HG03280 (cell line): Measurements from ENCODE around the gene ETFDH.
A peak's percentile ranks its signal among the peaks of the same experiment; 100 is the strongest.
"Not testable (repeated sequence)": the region's sequence is repeated elsewhere in the genome, so short reads cannot be mapped to it uniquely, and the experiment has no call there.

ENCODE experiments used
- ATAC-seq: cut with Tn5 transposase; IDR thresholded peaks from one replicate; pipeline ENCODE4 v1.9.1; 2021; ENCODE audit warnings: mild to moderate bottlenecking, moderate library complexity; ENCODE audit not compliant: unreplicated experiment

Gene ETFDH

GRCh38 chr4:158676076-158676475 lies 4.0 kb downstream of the ETFDH start:
- no peak for ATAC-seq

GRCh38 chr4:158678767-158679166 lies 6.7 kb downstream of the ETFDH start:
- no peak for ATAC-seq

GRCh38 chr4:158681629-158682028 lies 9.5 kb downstream of the ETFDH start:
- no peak for ATAC-seq

GRCh38 chr4:158682066-158682465 lies 10.0 kb downstream of the ETFDH start:
- no peak for ATAC-seq

GRCh38 chr4:158688813-158689212 lies 16.7 kb downstream of the ETFDH start:
- no peak for ATAC-seq

GRCh38 chr4:158704274-158704673 lies 32.2 kb downstream of the ETFDH start:
- ATAC-seq, result no peak

- no peak for ATAC-seq
These were observed 38.7 kb downstream of the ETFDH start for GRCh38 chr4:158710814-158711213.

- not testable (repeated sequence) for ATAC-seq
These were observed 40.5 kb downstream of the ETFDH start for GRCh38 chr4:158712622-158713021.

- ATAC-seq, result no peak
These were observed 42.8 kb downstream of the ETFDH start for GRCh38 chr4:158714937-158715336.

- ATAC-seq, result no peak
These were observed 43.7 kb downstream of the ETFDH start for GRCh38 chr4:158715802-158716201.

GRCh38 chr4:158721680-158722079 lies 49.6 kb downstream of the ETFDH start:
- no peak for ATAC-seq

- peak; percentile 5 for ATAC-seq
These were observed 50.3 kb downstream of the ETFDH start for GRCh38 chr4:158722291-158722916.

GRCh38 chr4:158722917-158723793 lies 51.1 kb downstream of the ETFDH start, which contains the start of gene PPID:
Gene PPID, minus strand, starts transcription at chr4:158723396. Its CDS starts 108 bp downstream, at chr4:158723288.
- peak; percentile 96 for ATAC-seq

GRCh38 chr4:158724637-158725036 lies 52.5 kb downstream of the ETFDH start:
- no peak for ATAC-seq

- no peak for ATAC-seq
These were observed 54.5 kb downstream of the ETFDH start for GRCh38 chr4:158726633-158727032.

- no peak for ATAC-seq
These were observed 56.1 kb downstream of the ETFDH start for GRCh38 chr4:158728236-158728635.

GRCh38 chr4:158729716-158730559 lies 57.8 kb downstream of the ETFDH start:
- peak; percentile 85 for ATAC-seq

GRCh38 chr4:158738866-158739265 lies 66.8 kb downstream of the ETFDH start:
- no peak for ATAC-seq

- no peak for ATAC-seq
These were observed 67.5 kb downstream of the ETFDH start for GRCh38 chr4:158739600-158739999.

GRCh38 chr4:158741326-158742021 lies 69.4 kb downstream of the ETFDH start:
- no peak for ATAC-seq

GRCh38 chr4:158746537-158746936 lies 74.4 kb downstream of the ETFDH start:
- not testable (repeated sequence) for ATAC-seq
